GM21619 (cell line): ENCODE results near the gene HLCS.

Experiments used
- ATAC-seq: cut with Tn5 transposase; IDR thresholded peaks from one replicate; pipeline ENCODE4 v1.9.1; 2021; ENCODE audit not compliant: unreplicated experiment

HLCS gene

GRCh38 chr21:36728371-36729111 is 237.9 kb downstream of the HLCS start:
- no peak for ATAC-seq

GRCh38 chr21:36727866-36728265 is 238.6 kb downstream of the HLCS start:
- no peak for ATAC-seq

GRCh38 chr21:36725793-36726386 is 240.6 kb downstream of the HLCS start:
- no peak for ATAC-seq

GRCh38 chr21:36724660-36725059 is 241.8 kb downstream of the HLCS start:
- no peak for ATAC-seq

- no peak for ATAC-seq
Observed at GRCh38 chr21:36723371-36723881, 243.0 kb downstream of the HLCS start.

GRCh38 chr21:36722370-36723368 is 243.8 kb downstream of the HLCS start:
- no peak for ATAC-seq

GRCh38 chr21:36721817-36722216 is 244.7 kb downstream of the HLCS start:
- no peak for ATAC-seq

- ATAC-seq = no peak
Observed at GRCh38 chr21:36719614-36720013, 246.9 kb downstream of the HLCS start.

GRCh38 chr21:36718951-36719501 is 247.4 kb downstream of the HLCS start:
- no peak for ATAC-seq

- ATAC-seq = no peak
Observed at GRCh38 chr21:36717976-36718375, 248.5 kb downstream of the HLCS start.

GRCh38 chr21:36716836-36717235 is 249.6 kb downstream of the HLCS start:
- ATAC-seq = no peak

- ATAC-seq = no peak
Observed at GRCh38 chr21:36716387-36716786, 250.1 kb downstream of the HLCS start.

GRCh38 chr21:36713746-36714145 is 252.7 kb downstream of the HLCS start:
- ATAC-seq = no peak

- ATAC-seq = no peak
Observed at GRCh38 chr21:36710729-36711048, 255.8 kb downstream of the HLCS start.

- ATAC-seq = no peak
Observed at GRCh38 chr21:36709868-36710728, 256.4 kb downstream of the HLCS start.

GRCh38 chr21:36709030-36709867 is 257.2 kb downstream of the HLCS start:
- ATAC-seq = no peak

- ATAC-seq = no peak
Observed at GRCh38 chr21:36708286-36709029, 258.0 kb downstream of the HLCS start.

GRCh38 chr21:36707763-36708285 is 258.6 kb downstream of the HLCS start:
- no peak for ATAC-seq
